Hepatocyte (in vitro differentiated cells): ENCODE results near the gene CELSR2. TPM values are rescaled to one million over a fixed set of nuclear protein-coding genes. Genes with fewer than 3 reads are reported as not detected.

ENCODE experiments used
- DNase-seq: peaks from one replicate; pipeline ENCODE4 v3.0.0-alpha.2; 2016; ENCODE audit warnings: low spot score
- H2AFZ ChIP-seq: fragments of 200-600 bp; sonication (generic); 2 replicates; pipeline ENCODE4 v1.6.0; 2016; ENCODE audit warnings: antibody characterized with exemption, mild to moderate bottlenecking
- H3K27ac ChIP-seq: fragments of 200-600 bp; sonication (generic); 2 replicates; pipeline ENCODE4 v1.5.1; 2016; ENCODE audit warnings: mild to moderate bottlenecking
- H3K27me3 ChIP-seq: fragments of 200-600 bp; sonication (generic); 2 replicates; pipeline ENCODE4 v1.6.1; 2016
- H3K36me3 ChIP-seq: fragments of 200-600 bp; sonication (generic); replicated peaks from 2 replicates; pipeline ENCODE4 v1.5.1; 2016; ENCODE audit warnings: low read depth; ENCODE audit not compliant: insufficient read depth
- H3K4me1 ChIP-seq: fragments of 200-600 bp; sonication (generic); 2 replicates; pipeline ENCODE4 v1.5.1; 2016; ENCODE audit warnings: mild to moderate bottlenecking, moderate library complexity; ENCODE audit not compliant: insufficient read depth
- H3K4me2 ChIP-seq: fragments of 200-600 bp; sonication (generic); 2 replicates; pipeline ENCODE4 v1.6.0; 2016
- H3K4me3 ChIP-seq: fragments of 200-600 bp; sonication (generic); 2 replicates; pipeline ENCODE4 v1.5.1; 2016; ENCODE audit warnings: mild to moderate bottlenecking
- H3K79me2 ChIP-seq: fragments of 200-600 bp; sonication (generic); 2 replicates; pipeline ENCODE4 v1.6.0; 2017; ENCODE audit warnings: mild to moderate bottlenecking
- H3K9me2 ChIP-seq: fragments of 200-600 bp; sonication (generic); replicated peaks from 2 replicates; pipeline ENCODE4 v1.6.0; 2017; ENCODE audit warnings: mild to moderate bottlenecking; ENCODE audit not compliant: insufficient read depth
- H3K9me3 ChIP-seq: fragments of 200-600 bp; sonication (generic); 2 replicates; pipeline ENCODE4 v1.5.1; 2016; ENCODE audit warnings: low read depth, mild to moderate bottlenecking
- H4K20me1 ChIP-seq: fragments of 200-600 bp; sonication (generic); 2 replicates; pipeline ENCODE4 v1.6.0; 2016; ENCODE audit warnings: mild to moderate bottlenecking; ENCODE audit not compliant: insufficient read depth, poor library complexity, severe bottlenecking
- EZH2 ChIP-seq: fragments of 200-600 bp; sonication (generic); IDR thresholded peaks from 2 replicates; pipeline ENCODE4 v1.6.1; 2016; ENCODE audit warnings: antibody characterized with exemption, mild to moderate bottlenecking, borderline replicate concordance
- EZH2phosphoT487 ChIP-seq: fragments of 200-600 bp; sonication (generic); IDR thresholded peaks from one replicate; pipeline ENCODE4 v1.6.1; 2018; ENCODE audit warnings: antibody characterized with exemption, mild to moderate bottlenecking, low read depth, moderate library complexity; ENCODE audit not compliant: unreplicated experiment, severe bottlenecking
- WGBS: methylation state at CpG from one replicate; pipeline ENCODE4 v1.1.6; 2016; ENCODE audit warnings: low lambda C conversion rate; ENCODE audit errors: missing lambda C conversion rate; 5-methylcytosine and 5-hydroxymethylcytosine counted together
- polyA plus RNA-seq: library from polyadenylated mRNA; unstranded; fragments of >200 nt; fragmentation: Nextera tagmentation; extraction: Ambion mirVana; gene quantifications from 2 replicates; pipeline ENCODE4 v1.2.1, GENCODE V29; 2016
- total RNA-seq: library from RNA; depleted of rRNA; stranded (reverse); fragments of >200 nt; gene quantifications from 2 replicates; pipeline ENCODE4 v1.2.3, GENCODE V29; 2014
- TF ChIP-seq, protein P1 (sequence below): fragments of 200-600 bp; sonication (generic); IDR thresholded peaks from 2 replicates; pipeline ENCODE4 v1.5.1; 2016; ENCODE audit warnings: antibody characterized with exemption, mild to moderate bottlenecking; ENCODE audit not compliant: poor library complexity

The CELSR2 gene
- total and polyA plus RNA-seq, 2 experiments from 2014 or later, result 3.3 to 3.7 TPM

GRCh38 chr1:109241841-109242345 is 7.4 kb upstream of the CELSR2 start:
- no peaks in the 10 kb centered on the region for H3K9me3 ChIP-seq
- H3K4me1 ChIP-seq, result peaks cover 12% of the 10 kb centered on the region
- no peaks in the 10 kb centered on the region for H3K79me2 ChIP-seq
- no peak overlapping the region for H3K27ac ChIP-seq
- H2AFZ ChIP-seq, result no peak overlapping the region
- no peak for DNase-seq
- H4K20me1 ChIP-seq, result no peaks in the 10 kb centered on the region
- no peaks in the 10 kb centered on the region for H3K9me2 ChIP-seq
- H3K27me3 ChIP-seq, result no peaks in the 10 kb centered on the region
- WGBS, result 41% methylated on average over 8 of the region's 8 CpGs
- H3K4me2 ChIP-seq, result no peak overlapping the region
- TF ChIP-seq EZH2phosphoT487 (no peak), EZH2 (no peak)
- TF ChIP-seq, protein P1, sequence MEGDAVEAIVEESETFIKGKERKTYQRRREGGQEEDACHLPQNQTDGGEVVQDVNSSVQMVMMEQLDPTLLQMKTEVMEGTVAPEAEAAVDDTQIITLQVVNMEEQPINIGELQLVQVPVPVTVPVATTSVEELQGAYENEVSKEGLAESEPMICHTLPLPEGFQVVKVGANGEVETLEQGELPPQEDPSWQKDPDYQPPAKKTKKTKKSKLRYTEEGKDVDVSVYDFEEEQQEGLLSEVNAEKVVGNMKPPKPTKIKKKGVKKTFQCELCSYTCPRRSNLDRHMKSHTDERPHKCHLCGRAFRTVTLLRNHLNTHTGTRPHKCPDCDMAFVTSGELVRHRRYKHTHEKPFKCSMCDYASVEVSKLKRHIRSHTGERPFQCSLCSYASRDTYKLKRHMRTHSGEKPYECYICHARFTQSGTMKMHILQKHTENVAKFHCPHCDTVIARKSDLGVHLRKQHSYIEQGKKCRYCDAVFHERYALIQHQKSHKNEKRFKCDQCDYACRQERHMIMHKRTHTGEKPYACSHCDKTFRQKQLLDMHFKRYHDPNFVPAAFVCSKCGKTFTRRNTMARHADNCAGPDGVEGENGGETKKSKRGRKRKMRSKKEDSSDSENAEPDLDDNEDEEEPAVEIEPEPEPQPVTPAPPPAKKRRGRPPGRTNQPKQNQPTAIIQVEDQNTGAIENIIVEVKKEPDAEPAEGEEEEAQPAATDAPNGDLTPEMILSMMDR, result no peak
- no peaks in the 10 kb centered on the region for H3K36me3 ChIP-seq
- H3K4me3 ChIP-seq, result no peak overlapping the region

DNA sequence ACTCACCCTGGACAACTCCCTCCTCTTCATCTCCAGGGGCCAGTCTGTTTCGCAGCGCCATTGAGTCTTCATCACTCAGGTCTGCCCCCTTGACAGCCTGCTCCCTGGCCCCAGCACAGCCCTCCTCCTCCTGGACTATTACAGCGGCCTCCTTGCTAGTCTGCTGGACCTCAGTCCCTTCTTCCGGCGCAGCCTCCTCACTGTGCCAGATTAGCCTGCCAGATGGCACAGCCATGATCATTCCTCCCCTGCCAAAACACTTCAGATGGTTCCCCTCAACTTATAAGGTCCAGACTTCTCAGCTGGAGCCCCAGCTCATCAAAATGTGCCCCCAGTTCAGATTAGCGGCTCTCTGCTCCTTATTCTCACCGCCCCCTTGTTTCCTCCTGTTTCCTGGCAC is 7.0 kb upstream of the CELSR2 start:
- H3K27ac ChIP-seq, result no peak overlapping the region
- no peak for TF ChIP-seq EZH2
- TF ChIP-seq, protein P1, result no peak
- TF ChIP-seq EZH2phosphoT487, result no peak
- WGBS, result 86% methylated on average over 7 of the region's 7 CpGs
- no peaks in the 10 kb centered on the region for H3K9me2 ChIP-seq
- no peak overlapping the region for H2AFZ ChIP-seq
- H3K4me2 ChIP-seq, result no peak overlapping the region
- H3K9me3 ChIP-seq, result no peaks in the 10 kb centered on the region
- no peaks in the 10 kb centered on the region for H3K36me3 ChIP-seq
- H3K4me1 ChIP-seq, result peaks cover 12% of the 10 kb centered on the region
- no peaks in the 10 kb centered on the region for H3K27me3 ChIP-seq
- H4K20me1 ChIP-seq, result no peaks in the 10 kb centered on the region
- H3K79me2 ChIP-seq, result no peaks in the 10 kb centered on the region
- DNase-seq, result no peak
- no peak overlapping the region for H3K4me3 ChIP-seq

- Histone ChIP-seq H2AFZ (no peak overlapping the region), H3K4me1 (peaks cover 12% of the 10 kb centered on the region), H3K9me3 (no peaks in the 10 kb centered on the region), H3K4me3 (no peak overlapping the region), H3K27ac (no peak overlapping the region), H3K4me2 (no peak overlapping the region), H3K9me2 (no peaks in the 10 kb centered on the region), H3K36me3 (no peaks in the 10 kb centered on the region), H4K20me1 (no peaks in the 10 kb centered on the region), H3K27me3 (no peaks in the 10 kb centered on the region), H3K79me2 (no peaks in the 10 kb centered on the region)
- WGBS, result 50% methylated on average over 5 of the region's 5 CpGs
- no peak for DNase-seq
- TF ChIP-seq EZH2phosphoT487 (no peak), EZH2 (no peak)
- TF ChIP-seq, protein P1, result no peak
Measured at GRCh38 chr1:109243221-109243620, 6.1 kb upstream of the CELSR2 start.
